Body of pancreas (tissue), 4 donors: Measurements from ENCODE around the gene SCN5A. TPM values are rescaled to one million over a fixed set of nuclear protein-coding genes. Genes with fewer than 3 reads are reported as not detected.

Source experiments
- ATAC-seq: fragments of 150-250 bp; one replicate; pipeline ENCODE4 v1.9.1; 2016
- DNase-seq, 4 donors: peaks; one replicate each; pipeline ENCODE4 v3.0.0-alpha.2; 2019
- H3K27ac ChIP-seq, 4 donors: fragments of 200-600 bp; sonication (generic); 1 replicate in 3 of 4; 2 replicates in 1 of 4; pipeline versions ENCODE4 v1.5.1 to v1.6.1; 2016 to 2019; ENCODE audit warnings: mild to moderate bottlenecking in 1 of 4, mixed read lengths in 1 of 4, moderate library complexity in 1 of 4
- H3K27me3 ChIP-seq, 2 donors: fragments of 200-600 bp; sonication (generic); one replicate each; pipeline ENCODE4 v1.6.0; 2016; ENCODE audit warnings: mild to moderate bottlenecking in 1 of 2
- H3K36me3 ChIP-seq, 2 donors: fragments of 200-600 bp; sonication (generic); replicated peaks in 1 of 2; 2 replicates each; pipeline ENCODE4 v1.5.1; 2016; ENCODE audit warnings: low read depth in 2 of 2; ENCODE audit not compliant: insufficient read depth in 1 of 2
- H3K4me1 ChIP-seq: fragments of 200-600 bp; sonication (generic); one replicate; pipeline ENCODE4 v1.6.0; 2016
- H3K4me3 ChIP-seq, 2 donors: fragments of 200-600 bp; sonication (generic); 1 replicate in 1 of 2; 2 replicates in 1 of 2; pipeline ENCODE4 v1.5.1; 2016 to 2019
- H3K9me3 ChIP-seq, 3 donors: fragments of 200-600 bp; sonication (generic); 1 replicate in 2 of 3; 2 replicates in 1 of 3; pipeline ENCODE4 v1.5.1; 2016
- CTCF ChIP-seq, 7 experiments: fragments of 450-650 bp in 4 of 7; fragments of 200-600 bp in 3 of 7; sonication (generic) in 3 of 7; IDR thresholded peaks; one replicate each; pipeline ENCODE4 v1.5.1; 2016 to 2019; ENCODE audit warnings: antibody characterized with exemption in 7 of 7
- POLR2A ChIP-seq, 3 donors: fragments of 450-650 bp; IDR thresholded peaks; one replicate each; pipeline ENCODE4 v1.6.1; 2016; ENCODE audit warnings: antibody characterized with exemption in 3 of 3, mild to moderate bottlenecking in 2 of 3
- WGBS, 2 donors: methylation state at CpG; one replicate each; pipeline ENCODE4 v1.1.5; 2017; 5-methylcytosine and 5-hydroxymethylcytosine counted together
- intact Hi-C: fragments of 100-400 bp; cut with DNase I; formaldehyde crosslinking; loops from one replicate; pipeline ENCODE4 v1.15.1; 2023
- total RNA-seq, 2 donors: library from RNA; depleted of rRNA; stranded (reverse); fragments of >200 nt; gene quantifications; one replicate each; pipeline ENCODE4 v1.1.0, GENCODE V29; 2016

Gene SCN5A
- total RNA-seq, 2 donors from 2014 or later, result 0.26 TPM; not detected in 1

GRCh38 chr3:38549486-38549885 is 100.0 kb downstream of the SCN5A start:
- TF ChIP-seq POLR2A (IDR thresholded peaks at IDR 0.05) (no peak), CTCF (IDR thresholded peaks at IDR 0.05) (no peak)
- no peaks in the 10 kb centered on the region for H3K4me1 ChIP-seq
- H3K4me3 ChIP-seq, result no peak overlapping the region
- intact Hi-C loops, result no loop called here
- WGBS, 2 donors, result 69 to 80% methylated on average over 7 of the region's 7 CpGs
- no peaks in the 10 kb centered on the region for H3K27me3 ChIP-seq
- no peaks in the 10 kb centered on the region for H3K36me3 ChIP-seq
- no peak overlapping the region for H3K27ac ChIP-seq
- DNase-seq (no peak), ATAC-seq (no peak)
- H3K9me3 ChIP-seq, result no peaks in the 10 kb centered on the region

- Histone ChIP-seq H3K4me3 (no peak overlapping the region), H3K27ac (no peak overlapping the region), H3K27me3 (no peaks in the 10 kb centered on the region), H3K4me1 (no peaks in the 10 kb centered on the region), H3K36me3 (no peaks in the 10 kb centered on the region), H3K9me3 (no peaks in the 10 kb centered on the region)
- TF ChIP-seq POLR2A (IDR thresholded peaks at IDR 0.05), result no peak
- no peak for TF ChIP-seq CTCF (IDR thresholded peaks at IDR 0.05)
- DNase-seq, result no peak
- intact Hi-C loops, result no loop called here
- 84 to 89% methylated on average over 5 to 9 of the region's 9 CpGs for WGBS, 2 donors
- no peak for ATAC-seq
Observed at GRCh38 chr3:38549082-38549481, 100.4 kb downstream of the SCN5A start.

DNA sequence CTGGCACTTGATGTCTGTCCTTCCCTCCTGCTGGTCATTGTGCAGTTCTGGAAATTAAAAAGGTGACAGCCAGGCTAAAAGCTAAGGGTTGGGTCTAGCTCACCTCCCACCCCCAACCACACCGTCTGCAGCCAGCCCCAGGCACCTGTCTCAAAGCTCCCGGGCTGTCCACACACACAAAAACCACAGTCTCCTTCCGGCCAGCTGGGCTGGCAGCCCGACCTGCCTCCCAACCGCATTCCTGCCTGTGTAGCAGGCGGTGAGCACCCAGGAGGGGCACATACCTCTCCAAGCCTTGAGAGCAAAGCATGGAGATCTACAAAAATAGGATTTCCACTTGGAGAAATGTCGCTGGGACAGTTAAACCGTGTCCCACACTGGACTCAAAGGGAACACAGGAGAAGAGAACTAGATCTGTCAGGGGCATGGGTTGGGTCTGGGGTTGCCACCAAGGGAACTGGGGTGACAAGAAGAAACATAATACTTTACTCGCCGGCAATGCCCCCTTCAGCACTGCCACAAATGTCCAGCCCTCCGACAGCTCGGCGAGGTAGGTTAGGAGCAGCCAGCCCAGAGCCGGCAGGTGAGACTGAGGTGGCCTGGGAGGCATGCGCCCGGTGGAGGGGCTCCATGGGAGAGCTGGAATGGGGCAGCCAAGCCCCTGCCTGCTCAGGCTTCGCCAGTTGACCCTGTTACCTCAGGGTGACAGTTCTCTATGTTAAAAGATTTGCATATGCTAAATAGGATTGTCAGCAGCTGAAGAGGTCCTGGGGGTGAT is 101.1 kb downstream of the SCN5A start:
- Histone ChIP-seq H3K27ac (no peak overlapping the region), H3K36me3 (no peaks in the 10 kb centered on the region), H3K4me3 (no peak overlapping the region), H3K9me3 (no peaks in the 10 kb centered on the region), H3K4me1 (no peaks in the 10 kb centered on the region), H3K27me3 (no peaks in the 10 kb centered on the region)
- TF ChIP-seq CTCF (IDR thresholded peaks at IDR 0.05) (no peak), POLR2A (IDR thresholded peaks at IDR 0.05) (no peak)
- intact Hi-C loops, result no loop called here
- no peak for DNase-seq
- 57 to 61% methylated on average over 13 to 16 of the region's 17 CpGs for WGBS, 2 donors
- ATAC-seq, result no peak

DNA sequence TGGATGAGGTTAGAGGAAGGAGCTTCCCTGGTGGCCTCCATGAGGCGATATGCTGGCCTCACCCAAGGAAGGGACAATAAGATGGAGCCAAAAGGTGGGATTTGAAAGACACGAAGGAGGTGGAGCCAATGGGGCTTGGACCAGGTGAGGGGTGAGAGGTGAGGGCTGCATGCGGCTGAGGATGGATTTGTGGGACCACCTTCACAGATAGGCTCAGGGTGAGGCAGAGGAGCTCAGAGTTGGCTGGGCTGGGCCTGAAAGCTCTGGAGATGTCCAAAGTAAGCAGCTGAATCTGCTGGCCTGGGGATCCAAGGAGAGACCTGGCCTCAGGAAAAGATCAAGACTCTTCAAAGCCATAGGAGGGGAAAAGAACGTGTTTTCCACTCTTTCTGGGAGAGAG is 103.5 kb downstream of the SCN5A start:
- Histone ChIP-seq H3K4me1 (no peaks in the 10 kb centered on the region), H3K9me3 (no peaks in the 10 kb centered on the region), H3K27ac (no peak overlapping the region), H3K4me3 (no peak overlapping the region), H3K36me3 (no peaks in the 10 kb centered on the region), H3K27me3 (no peaks in the 10 kb centered on the region)
- 76% methylated on average over 4 of the region's 4 CpGs for WGBS, 2 donors
- DNase-seq, result no peak
- ATAC-seq, result no peak
- intact Hi-C loops, result no loop called here
- no peak for TF ChIP-seq POLR2A (IDR thresholded peaks at IDR 0.05)
- no peak for TF ChIP-seq CTCF (IDR thresholded peaks at IDR 0.05)

DNA sequence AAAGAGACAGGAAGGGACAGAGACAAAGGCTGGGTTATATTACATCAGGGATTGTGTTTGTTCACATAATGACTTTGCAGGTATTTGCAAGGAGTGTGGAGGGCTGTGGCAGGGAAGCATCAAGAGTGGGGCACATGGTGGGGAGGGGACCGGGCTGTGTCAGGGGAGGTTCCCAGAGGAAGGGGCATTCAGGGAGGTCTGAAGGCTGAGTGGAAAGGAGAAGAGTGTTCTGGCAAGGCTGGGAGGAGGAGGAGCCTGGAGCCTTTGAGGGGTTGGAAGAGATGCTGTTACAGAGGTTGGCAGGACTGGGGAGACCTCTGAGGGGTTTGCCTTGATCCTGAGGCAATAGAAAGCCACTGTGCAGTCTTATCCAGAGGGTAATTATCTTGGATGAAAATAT is 103.9 kb downstream of the SCN5A start:
- TF ChIP-seq CTCF (IDR thresholded peaks at IDR 0.05), result no peak
- no peak for TF ChIP-seq POLR2A (IDR thresholded peaks at IDR 0.05)
- no peak overlapping the region for H3K4me3 ChIP-seq
- 71 to 86% methylated on average over 1 of the region's 1 CpG for WGBS, 2 donors
- H3K4me1 ChIP-seq, result no peaks in the 10 kb centered on the region
- H3K36me3 ChIP-seq, result no peaks in the 10 kb centered on the region
- intact Hi-C loops, result no loop called here
- DNase-seq, result no peak
- no peak for ATAC-seq
- H3K27ac ChIP-seq, result no peak overlapping the region
- H3K27me3 ChIP-seq, result no peaks in the 10 kb centered on the region
- no peaks in the 10 kb centered on the region for H3K9me3 ChIP-seq
